GM23338 (cell line): ENCODE measurements around the gene IL13.
"Not testable (repeated sequence)": the region's sequence is repeated elsewhere in the genome, so short reads cannot be mapped to it uniquely, and the experiment has no call there.

Experiments
- CREB1 ChIP-seq: fragments of 250-450 bp; sonication (Bioruptor Pico); IDR thresholded peaks from 2 replicates; pipeline ENCODE4 v1.5.0; 2020; ENCODE audit warnings: low read depth, mild to moderate bottlenecking, moderate library complexity
- CTCF ChIP-seq, 2 experiments: fragments of 200-600 bp in 1 of 2; sonication (generic) in 1 of 2; conservative IDR thresholded peaks; 2 replicates each; pipeline versions ENCODE4 v1.5.1 to v1.6.1; 2016 to 2017; ENCODE audit warnings: antibody characterized with exemption in 2 of 2, low read depth in 2 of 2, mild to moderate bottlenecking in 2 of 2, moderate library complexity in 1 of 2
- ETS1 ChIP-seq: IDR thresholded peaks from 2 replicates; pipeline ENCODE4 v1.6.1; 2016; ENCODE audit warnings: antibody characterized with exemption
- EZH2 ChIP-seq: fragments of 200-600 bp; sonication (generic); IDR thresholded peaks from one replicate; pipeline ENCODE4 v1.8.0; 2017; ENCODE audit warnings: antibody characterized with exemption, mild to moderate bottlenecking, low read depth; ENCODE audit not compliant: unreplicated experiment
- EZH2phosphoT487 ChIP-seq: fragments of 200-600 bp; sonication (generic); IDR thresholded peaks from one replicate; pipeline ENCODE4 v1.8.1; 2018; ENCODE audit warnings: antibody characterized with exemption; ENCODE audit not compliant: unreplicated experiment
- POLR2AphosphoS5 ChIP-seq: IDR thresholded peaks from 2 replicates; pipeline ENCODE4 v1.6.1; 2016; ENCODE audit warnings: antibody characterized with exemption, low read depth
- REST ChIP-seq: IDR thresholded peaks from one replicate; pipeline ENCODE4 v1.6.1; 2018; ENCODE audit warnings: antibody characterized with exemption; ENCODE audit not compliant: unreplicated experiment
- STAT1 ChIP-seq: IDR thresholded peaks from one replicate; pipeline ENCODE4 v1.6.1; 2016; ENCODE audit warnings: antibody characterized with exemption; ENCODE audit not compliant: unreplicated experiment

GRCh38 chr5:132633587-132633986, 24.4 kb upstream of the IL13 start:
- TF ChIP-seq REST; EZH2phosphoT487; CTCF (conservative IDR thresholded peaks at IDR 0.05; ENCODE audit: low read depth in 2 of 2); POLR2AphosphoS5; EZH2; ETS1; CREB1 (CRISPR knock-in tag); STAT1: not testable (repeated sequence)
